ENCODE data around the gene FABP1. TPM values are rescaled to one million over a fixed set of nuclear protein-coding genes. Genes with fewer than 3 reads are reported as not detected.

Gene FABP1
- not detected in 2 replicates for total RNA-seq (2011; cell fraction: chromatin; rRNA removed; ENCODE audit: low replicate concordance)
- not detected in 2 replicates for total RNA-seq (2011; cell fraction: nucleolus; rRNA removed)
- not detected in 2 replicates for total RNA-seq (2011; cell fraction: nucleoplasm; rRNA removed)
- total RNA-seq (2014; rRNA removed) = not detected in 2 replicates
- total RNA-seq (2014; rRNA removed; fragmentation: Illumina TruSeq; extraction: Trizol) = not detected in 2 replicates
- total RNA-seq (2015; rRNA removed; fragmentation: Illumina TruSeq; extraction: Trizol) = not detected in 2 replicates
- 0.64 and 0.98 TPM in 2 replicates for total RNA-seq (2021)
- not detected in 2 replicates for polyA plus RNA-seq (2011; rRNA removed)
- polyA plus RNA-seq (2011; cell fraction: cytosol; rRNA removed) = not detected in 2 replicates
- not detected in 2 replicates for polyA plus RNA-seq (2011; cell fraction: nucleus; rRNA removed)
- not detected in 2 replicates for polyA plus RNA-seq (2012)
- not detected in 2 replicates for polyA plus RNA-seq (2014; fragmentation: Illumina TruSeq; extraction: Trizol)
- polyA plus RNA-seq (2014; fragmentation: Nextera tagmentation; extraction: Ambion mirVana) = not detected
- polyA plus RNA-seq (2014; rRNA removed) = not detected in 2 replicates
- polyA minus RNA-seq (2011; rRNA and poly(A)+ RNA removed) = not detected in 2 replicates
- not detected in 2 replicates for polyA minus RNA-seq (2011; cell fraction: cytosol; rRNA and poly(A)+ RNA removed)
- polyA minus RNA-seq (2011; cell fraction: nucleus; rRNA and poly(A)+ RNA removed) = not detected in 2 replicates
- not detected for Bru-seq, nascent RNA
- BruChase-seq, experiment 1, labeled RNA remaining after a 2-hour chase = not detected
- not detected for BruChase-seq, experiment 2, labeled RNA remaining after a 6-hour chase
- long read RNA-seq, experiment 1 = 0 reads
- long read RNA-seq, experiment 2 = 0 reads
- long read RNA-seq, experiment 3 = 0 reads

DNA sequence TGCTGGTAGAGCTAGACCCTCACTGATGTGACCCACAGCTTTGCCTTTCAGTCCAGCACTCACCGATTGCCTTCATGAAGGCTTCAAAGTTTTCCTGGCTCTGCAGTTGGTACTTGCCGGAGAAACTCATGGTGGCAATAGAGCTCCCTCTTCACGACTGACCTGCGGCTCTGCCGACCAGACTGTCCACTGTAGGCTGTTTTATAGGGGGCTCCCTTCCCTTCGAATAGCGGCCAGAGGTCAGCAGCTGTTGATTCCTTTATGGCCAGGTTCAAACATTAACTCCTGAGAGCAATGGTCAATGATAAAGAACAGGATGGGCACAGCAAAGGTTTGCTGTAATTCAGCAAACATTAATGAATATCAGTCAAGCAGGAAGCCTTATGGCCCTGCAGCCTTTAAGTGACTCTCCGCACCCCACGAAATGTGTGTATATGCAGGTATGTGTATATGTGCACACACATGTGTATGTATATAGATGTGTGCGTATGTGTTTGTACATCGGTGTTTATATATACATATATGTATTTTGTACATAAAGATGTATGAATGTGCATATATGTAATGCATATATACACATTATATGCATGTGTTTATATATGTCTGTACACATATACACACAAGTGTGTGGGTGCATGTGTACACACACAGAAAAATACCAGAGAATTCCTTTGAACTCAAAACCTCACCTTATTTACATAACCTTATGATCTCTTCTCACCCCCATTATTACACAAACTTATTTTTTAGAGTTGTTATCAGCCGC lies at the start of gene FABP1:
TSS of gene FABP1 (minus strand) at position 175 of the 766 bp plus-strand sequence. CDS start at position 130, 45 bp downstream.
- H3K27me3 ChIP-seq (ENCODE audit: control insufficient read depth in 2 of 2, insufficient read depth in 2 of 2, low read length in 2 of 2) = peaks cover 27 to 64% of the 10 kb centered on the region in 2 experiments
- no peak within 1 kb of the TSS for H3K4me2 ChIP-seq (ENCODE audit: insufficient read depth, low read length)
- no peak for ATAC-seq
- H3K27ac ChIP-seq (ENCODE audit: extremely low read depth, low read depth, low read length) = no peak within 1 kb of the TSS
- H2AFZ ChIP-seq (ENCODE audit: low read depth, low read length) = no peak within 1 kb of the TSS
- CTCF ChIA-PET (ENCODE audit: low intra/inter-chr PET ratio) = no interaction called here
- no peaks in the 10 kb centered on the region for H3K9me3 ChIP-seq (replicated peaks; ENCODE audit: control insufficient read depth, insufficient read depth, low read depth, low read length)
- in situ Hi-C loops (cut with MboI) (no loop called here), intact Hi-C loops (cut with micrococcal nuclease) (no loop called here)
- no peak for DNase-seq (ENCODE audit: extremely low read depth in 1 of 4, low spot score in 3 of 4)
- no peaks in the 10 kb centered on the region for H3K79me2 ChIP-seq (ENCODE audit: control insufficient read depth, insufficient read depth, low read length)
- no TSS peak for BruUV-seq (replicated peaks)
- H4K20me1 ChIP-seq (replicated peaks; ENCODE audit: control insufficient read depth, insufficient read depth, low read length) = peaks cover 2% of the 10 kb centered on the region; the same call in 1 of the 2 replicates
- no peak within 1 kb of the TSS for H3K9ac ChIP-seq (ENCODE audit: insufficient read depth in 1 of 2, low read depth in 2 of 2, low read length in 2 of 2)
- POLR2A ChIA-PET = no interaction called here
- no peaks in the 10 kb centered on the region for H3K36me3 ChIP-seq (ENCODE audit: control insufficient read depth, insufficient read depth, low read length)
- WGBS (ENCODE audit: insufficient coverage, low coverage, missing lambda C conversion rate) = 1% methylated on average over 12 of the region's 12 CpGs
- H3K4me1 ChIP-seq (replicated peaks in 1 of 2; ENCODE audit: control insufficient read depth in 2 of 2, insufficient read depth in 2 of 2, low read length in 2 of 2) = no peaks in the 10 kb centered on the region
- H3K9me1 ChIP-seq (ENCODE audit: control insufficient read depth, insufficient read depth, low read length) = peaks cover 2% of the 10 kb centered on the region
- no peak within 1 kb of the TSS for H3K4me3 ChIP-seq
- TF ChIP-seq, protein P1, sequence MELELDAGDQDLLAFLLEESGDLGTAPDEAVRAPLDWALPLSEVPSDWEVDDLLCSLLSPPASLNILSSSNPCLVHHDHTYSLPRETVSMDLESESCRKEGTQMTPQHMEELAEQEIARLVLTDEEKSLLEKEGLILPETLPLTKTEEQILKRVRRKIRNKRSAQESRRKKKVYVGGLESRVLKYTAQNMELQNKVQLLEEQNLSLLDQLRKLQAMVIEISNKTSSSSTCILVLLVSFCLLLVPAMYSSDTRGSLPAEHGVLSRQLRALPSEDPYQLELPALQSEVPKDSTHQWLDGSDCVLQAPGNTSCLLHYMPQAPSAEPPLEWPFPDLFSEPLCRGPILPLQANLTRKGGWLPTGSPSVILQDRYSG (tag; conservative IDR thresholded peaks at IDR 0.05; ENCODE audit: low read depth) = no peak
- TF ChIP-seq, protein P2, sequence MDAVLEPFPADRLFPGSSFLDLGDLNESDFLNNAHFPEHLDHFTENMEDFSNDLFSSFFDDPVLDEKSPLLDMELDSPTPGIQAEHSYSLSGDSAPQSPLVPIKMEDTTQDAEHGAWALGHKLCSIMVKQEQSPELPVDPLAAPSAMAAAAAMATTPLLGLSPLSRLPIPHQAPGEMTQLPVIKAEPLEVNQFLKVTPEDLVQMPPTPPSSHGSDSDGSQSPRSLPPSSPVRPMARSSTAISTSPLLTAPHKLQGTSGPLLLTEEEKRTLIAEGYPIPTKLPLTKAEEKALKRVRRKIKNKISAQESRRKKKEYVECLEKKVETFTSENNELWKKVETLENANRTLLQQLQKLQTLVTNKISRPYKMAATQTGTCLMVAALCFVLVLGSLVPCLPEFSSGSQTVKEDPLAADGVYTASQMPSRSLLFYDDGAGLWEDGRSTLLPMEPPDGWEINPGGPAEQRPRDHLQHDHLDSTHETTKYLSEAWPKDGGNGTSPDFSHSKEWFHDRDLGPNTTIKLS (IDR thresholded peaks at IDR 0.05; ENCODE audit: borderline replicate concordance, low read depth) = no peak
- TF ChIP-seq HNRNPK (IDR thresholded peaks at IDR 0.05; ENCODE audit: low read depth, low read length, poor library complexity, severe bottlenecking) (no peak), ZNF282 (CRISPR knock-in tag; IDR thresholded peaks at IDR 0.05) (no peak), TBP (optimal IDR thresholded peaks at IDR 0.05; ENCODE audit: low read depth, low read length) (no peak), ZNF165 (CRISPR knock-in tag; IDR thresholded peaks at IDR 0.05; ENCODE audit: borderline replicate concordance) (no peak), CC2D1A (IDR thresholded peaks at IDR 0.05) (no peak), ZC3H8 (IDR thresholded peaks at IDR 0.05) (no peak), HDAC1 (IDR thresholded peaks at IDR 0.05) (no peak), ZNF507 (tag; conservative IDR thresholded peaks at IDR 0.05) (no peak), ZNF274 (IDR thresholded peaks at IDR 0.05; ENCODE audit: borderline replicate concordance, low read depth, low read length) (no peak), RBM25 (IDR thresholded peaks at IDR 0.05; ENCODE audit: low read depth, low read length, severe bottlenecking) (no peak)
- TF ChIP-seq, protein P3, sequence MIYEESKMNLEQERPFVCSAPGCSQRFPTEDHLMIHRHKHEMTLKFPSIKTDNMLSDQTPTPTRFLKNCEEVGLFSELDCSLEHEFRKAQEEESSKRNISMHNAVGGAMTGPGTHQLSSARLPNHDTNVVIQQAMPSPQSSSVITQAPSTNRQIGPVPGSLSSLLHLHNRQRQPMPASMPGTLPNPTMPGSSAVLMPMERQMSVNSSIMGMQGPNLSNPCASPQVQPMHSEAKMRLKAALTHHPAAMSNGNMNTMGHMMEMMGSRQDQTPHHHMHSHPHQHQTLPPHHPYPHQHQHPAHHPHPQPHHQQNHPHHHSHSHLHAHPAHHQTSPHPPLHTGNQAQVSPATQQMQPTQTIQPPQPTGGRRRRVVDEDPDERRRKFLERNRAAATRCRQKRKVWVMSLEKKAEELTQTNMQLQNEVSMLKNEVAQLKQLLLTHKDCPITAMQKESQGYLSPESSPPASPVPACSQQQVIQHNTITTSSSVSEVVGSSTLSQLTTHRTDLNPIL (CRISPR knock-in tag; IDR thresholded peaks at IDR 0.05) = no peak
- no peak for FAIRE-seq

Measured in K562 (cell line).